Measurements from ENCODE around the gene SMG6. TPM values are rescaled to one million over a fixed set of nuclear protein-coding genes. Genes with fewer than 3 reads are reported as not detected.
A peak's percentile ranks its signal among the peaks of the same experiment; 100 is the strongest.

Gene SMG6
- total RNA-seq, 1 experiment from 2014 or later, result 33.8 TPM

DNA sequence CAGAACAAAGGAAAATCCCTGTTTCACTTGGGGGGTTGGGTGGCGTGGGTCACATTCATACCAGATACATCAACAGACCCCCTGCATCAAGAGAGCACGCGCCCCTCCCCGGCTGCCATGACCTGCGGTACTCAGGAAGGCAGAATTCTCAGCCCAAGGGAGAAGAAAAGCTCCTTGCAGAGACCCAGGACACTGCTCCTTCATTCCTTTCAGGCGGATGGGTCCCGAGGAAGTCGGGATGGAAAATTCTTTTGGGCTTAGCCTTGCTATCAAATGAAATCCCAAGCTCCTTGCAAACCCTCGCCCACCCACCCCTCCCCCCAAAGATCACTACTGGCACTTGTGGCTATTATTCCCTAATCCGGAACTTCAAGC is 208.1 kb downstream of the SMG6 start:
- H3K36me3 ChIP-seq (ENCODE audit: control insufficient read depth, insufficient read depth, low read length), result 0 out of 2 replicates have a peak, but pooled peaks cover 2% of the 10 kb centered on the region
- POLR2A ChIA-PET, result no interaction called here
- no peak overlapping the region for H3K4me3 Mint-ChIP-seq (ENCODE audit: unreplicated experiment)
- intact Hi-C loops (cut with micrococcal nuclease; ENCODE audit: unreplicated experiment), result loop anchor here (10.0 kb wide), 1 partner anchor 149 kb away; no protein-coding TSS in a partner anchor
- no peaks in the 10 kb centered on the region for H3K9me3 ChIP-seq
- peaks cover 13% of the 10 kb centered on the region for H3K36me3 Mint-ChIP-seq (ENCODE audit: insufficient read depth, unreplicated experiment)
- TF ChIP-seq, protein P1, sequence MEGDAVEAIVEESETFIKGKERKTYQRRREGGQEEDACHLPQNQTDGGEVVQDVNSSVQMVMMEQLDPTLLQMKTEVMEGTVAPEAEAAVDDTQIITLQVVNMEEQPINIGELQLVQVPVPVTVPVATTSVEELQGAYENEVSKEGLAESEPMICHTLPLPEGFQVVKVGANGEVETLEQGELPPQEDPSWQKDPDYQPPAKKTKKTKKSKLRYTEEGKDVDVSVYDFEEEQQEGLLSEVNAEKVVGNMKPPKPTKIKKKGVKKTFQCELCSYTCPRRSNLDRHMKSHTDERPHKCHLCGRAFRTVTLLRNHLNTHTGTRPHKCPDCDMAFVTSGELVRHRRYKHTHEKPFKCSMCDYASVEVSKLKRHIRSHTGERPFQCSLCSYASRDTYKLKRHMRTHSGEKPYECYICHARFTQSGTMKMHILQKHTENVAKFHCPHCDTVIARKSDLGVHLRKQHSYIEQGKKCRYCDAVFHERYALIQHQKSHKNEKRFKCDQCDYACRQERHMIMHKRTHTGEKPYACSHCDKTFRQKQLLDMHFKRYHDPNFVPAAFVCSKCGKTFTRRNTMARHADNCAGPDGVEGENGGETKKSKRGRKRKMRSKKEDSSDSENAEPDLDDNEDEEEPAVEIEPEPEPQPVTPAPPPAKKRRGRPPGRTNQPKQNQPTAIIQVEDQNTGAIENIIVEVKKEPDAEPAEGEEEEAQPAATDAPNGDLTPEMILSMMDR (IDR thresholded peaks at IDR 0.05; ENCODE audit: insufficient read depth in 1 of 2, low read depth in 1 of 2, low read length in 1 of 2, severe bottlenecking in 1 of 2, unreplicated experiment in 1 of 2), result no peak
- peaks cover 6% of the 10 kb centered on the region for H3K4me1 Mint-ChIP-seq (ENCODE audit: low read depth, unreplicated experiment)
- no peaks in the 10 kb centered on the region for H3K27me3 Mint-ChIP-seq (ENCODE audit: insufficient read depth, unreplicated experiment)
- no peaks in the 10 kb centered on the region for H3K9me3 Mint-ChIP-seq (ENCODE audit: unreplicated experiment)
- CTCF ChIA-PET, result interaction anchor here (1.0 to 2.0 kb wide), 4 partner anchors 54 to 186 kb away, joined by 3 to 12 read pairs (median 4); no protein-coding TSS in a partner anchor
- H3K4me1 ChIP-seq, result no peaks in the 10 kb centered on the region
- no peak overlapping the region for H3K4me3 ChIP-seq (ENCODE audit: low read depth, low read length)
- BruUV-seq (replicated peaks), result no TSS peak
- DNase-seq, result no peak
- no peaks in the 10 kb centered on the region for H3K27me3 ChIP-seq (replicated peaks; ENCODE audit: control insufficient read depth, insufficient read depth, low read length)
- H3K27ac Mint-ChIP-seq (ENCODE audit: unreplicated experiment), result no peak overlapping the region

DNA sequence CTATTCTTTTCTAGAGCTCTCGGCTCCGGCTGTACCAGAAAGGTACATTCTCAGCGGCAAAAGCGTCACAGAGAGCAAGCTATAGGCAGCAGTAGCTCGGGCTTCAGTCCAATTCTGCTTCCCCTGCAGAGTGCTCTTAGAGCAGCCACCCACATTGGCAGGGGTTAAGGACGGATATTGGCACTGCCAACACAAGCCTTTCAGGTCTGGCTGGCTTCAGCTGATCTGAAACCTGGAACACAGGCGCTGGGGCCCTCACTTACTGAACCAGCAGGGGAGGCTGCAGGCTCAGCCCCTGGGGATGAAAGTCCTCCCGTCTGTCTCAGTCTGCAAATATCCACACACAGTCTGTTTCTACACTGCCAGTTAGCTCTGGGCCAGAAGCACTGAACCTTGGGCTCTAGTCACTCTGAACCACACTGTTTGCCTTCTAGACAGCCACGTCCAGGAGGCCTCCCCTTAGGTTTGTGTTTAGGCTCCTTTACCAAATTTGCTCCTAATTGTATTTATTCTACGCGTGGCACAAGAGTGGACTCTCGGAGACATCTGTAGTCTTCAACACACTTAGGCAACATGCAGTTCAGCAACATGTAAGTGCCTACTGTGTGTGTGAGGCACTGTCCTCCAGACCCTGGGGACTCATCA is 208.6 kb downstream of the SMG6 start:
- peaks cover 6% of the 10 kb centered on the region for H3K4me1 Mint-ChIP-seq (ENCODE audit: low read depth, unreplicated experiment)
- Histone ChIP-seq H3K27me3 (replicated peaks; ENCODE audit: control insufficient read depth, insufficient read depth, low read length) (no peaks in the 10 kb centered on the region), H3K4me1 (no peaks in the 10 kb centered on the region), H3K36me3 (ENCODE audit: control insufficient read depth, insufficient read depth, low read length) (0 out of 2 replicates have a peak, but pooled peaks cover 2% of the 10 kb centered on the region), H3K9me3 (no peaks in the 10 kb centered on the region), H3K4me3 (ENCODE audit: low read depth, low read length) (no peak overlapping the region)
- no peaks in the 10 kb centered on the region for H3K27me3 Mint-ChIP-seq (ENCODE audit: insufficient read depth, unreplicated experiment)
- no peak overlapping the region for H3K4me3 Mint-ChIP-seq (ENCODE audit: unreplicated experiment)
- H3K9me3 Mint-ChIP-seq (ENCODE audit: unreplicated experiment), result no peaks in the 10 kb centered on the region
- H3K27ac Mint-ChIP-seq (ENCODE audit: unreplicated experiment), result no peak overlapping the region
- TF ChIP-seq, protein P1 (IDR thresholded peaks at IDR 0.05; ENCODE audit: insufficient read depth in 1 of 2, low read depth in 1 of 2, low read length in 1 of 2, severe bottlenecking in 1 of 2, unreplicated experiment in 1 of 2), result peak; percentile 24 to 84
- ChIA-PET CTCF (interaction anchor here (0.6 to 2.0 kb wide), 6 partner anchors 28 to 186 kb away, joined by 3 to 12 read pairs (median 4); no protein-coding TSS in a partner anchor), POLR2A (no interaction called here)
- peak in 1 of 2 experiments; percentile 50 for DNase-seq
- intact Hi-C loops (cut with micrococcal nuclease; ENCODE audit: unreplicated experiment), result loop anchor here (10.0 kb wide), 1 partner anchor 150 kb away; no protein-coding TSS in a partner anchor
- no TSS peak for BruUV-seq (replicated peaks)
- H3K36me3 Mint-ChIP-seq (ENCODE audit: insufficient read depth, unreplicated experiment), result peaks cover 13% of the 10 kb centered on the region

DNA sequence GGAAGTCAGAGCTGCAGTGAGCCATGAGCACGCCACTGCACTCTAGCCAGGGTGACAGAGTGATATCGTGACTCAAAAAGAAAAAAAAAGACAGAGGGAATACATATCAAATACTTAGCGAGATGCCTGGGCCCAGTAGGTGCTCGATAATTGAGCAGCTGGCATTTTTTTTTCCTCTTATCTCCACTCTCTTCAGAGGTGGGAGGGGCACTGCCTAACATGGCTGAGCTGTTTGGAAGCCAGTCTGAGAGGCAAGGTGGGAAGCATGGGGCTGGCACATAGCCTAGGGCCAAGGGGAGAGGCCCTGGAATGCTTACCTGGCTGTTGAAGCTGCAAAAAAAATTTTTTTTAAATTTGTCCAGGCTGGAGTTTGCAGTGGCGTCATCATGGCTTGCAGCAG is 210.2 kb downstream of the SMG6 start:
- Mint-ChIP-seq H3K27ac (ENCODE audit: unreplicated experiment) (no peak overlapping the region), H3K36me3 (ENCODE audit: insufficient read depth, unreplicated experiment) (peaks cover 13% of the 10 kb centered on the region), H3K4me3 (ENCODE audit: unreplicated experiment) (no peak overlapping the region), H3K4me1 (ENCODE audit: low read depth, unreplicated experiment) (peaks cover 12% of the 10 kb centered on the region), H3K9me3 (ENCODE audit: unreplicated experiment) (no peaks in the 10 kb centered on the region), H3K27me3 (ENCODE audit: insufficient read depth, unreplicated experiment) (no peaks in the 10 kb centered on the region)
- Histone ChIP-seq H3K4me1 (no peaks in the 10 kb centered on the region), H3K9me3 (no peaks in the 10 kb centered on the region), H3K4me3 (ENCODE audit: low read depth, low read length) (no peak overlapping the region), H3K27me3 (replicated peaks; ENCODE audit: control insufficient read depth, insufficient read depth, low read length) (no peaks in the 10 kb centered on the region), H3K36me3 (ENCODE audit: control insufficient read depth, insufficient read depth, low read length) (0 out of 2 replicates have a peak, but pooled peaks cover 2% of the 10 kb centered on the region)
- BruUV-seq (replicated peaks), result no TSS peak
- intact Hi-C loops (cut with micrococcal nuclease; ENCODE audit: unreplicated experiment), result loop anchor here (10.0 kb wide), 1 partner anchor 151 kb away; no protein-coding TSS in a partner anchor
- POLR2A ChIA-PET, result no interaction called here
- DNase-seq, result peak in 1 of 2 experiments; percentile 20
- CTCF ChIA-PET, result no interaction called here
- TF ChIP-seq, protein P1 (IDR thresholded peaks at IDR 0.05; ENCODE audit: insufficient read depth in 1 of 2, low read depth in 1 of 2, low read length in 1 of 2, severe bottlenecking in 1 of 2, unreplicated experiment in 1 of 2), result no peak
